ENCODE data around the gene RPRD2. TPM values are rescaled to one million over a fixed set of nuclear protein-coding genes. Genes with fewer than 3 reads are reported as not detected.

RPRD2 gene
- total RNA-seq, 1 donor from 2014 or later, result 23.8 TPM

DNA sequence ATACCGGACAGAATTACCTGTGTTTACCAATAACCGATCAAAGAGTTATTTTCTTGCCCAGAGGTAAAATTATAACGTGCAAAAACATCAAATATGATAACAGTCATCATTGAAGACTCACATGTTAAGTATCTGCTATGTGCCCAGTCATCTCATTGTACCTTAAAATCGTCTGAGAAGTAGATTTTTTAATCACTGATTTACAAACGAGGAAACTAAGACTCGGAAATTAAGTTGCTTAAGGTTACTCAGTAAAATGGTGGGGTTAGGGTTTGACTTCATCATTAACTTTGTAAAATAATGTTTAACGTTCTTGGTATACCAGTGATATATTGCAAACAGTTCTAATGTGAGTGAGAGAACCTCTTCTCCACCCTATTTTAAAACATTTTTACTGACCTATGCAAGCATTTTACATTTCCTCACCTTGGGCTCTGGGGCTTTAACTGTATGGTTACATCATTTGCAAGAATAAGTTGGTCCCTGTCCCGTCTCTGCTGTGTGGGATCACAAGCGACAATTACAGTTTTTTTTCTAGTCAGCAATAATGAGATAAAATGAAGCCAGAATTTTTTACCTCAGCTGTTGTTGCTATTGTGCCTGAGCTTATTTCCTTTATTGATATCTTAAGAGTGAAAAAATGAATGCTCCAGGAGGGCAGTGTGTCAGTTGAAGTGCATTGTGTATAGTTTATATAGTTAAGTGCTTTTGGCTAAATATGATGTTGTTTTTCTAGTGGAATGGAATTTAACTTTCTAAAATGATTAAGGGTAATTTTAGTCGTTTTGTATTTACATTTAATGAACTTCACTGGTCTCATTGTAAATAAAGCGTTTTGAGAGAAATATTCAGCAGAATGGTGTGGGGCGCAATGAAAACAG, 2.7 kb downstream of the RPRD2 start:
- intact Hi-C loops (cut with DNase I), result no loop called here
- Histone ChIP-seq H3K27ac (peak overlapping the region; percentile 96), H3K4me3 (peak overlapping the region; percentile 48 to 61), H3K9me3 (no peaks in the 10 kb centered on the region), H3K27me3 (no peaks in the 10 kb centered on the region), H3K36me3 (no peaks in the 10 kb centered on the region), H3K4me1 (peaks cover 42% of the 10 kb centered on the region)
- no peak for DNase-seq (ENCODE audit: extremely low spot score in 2 of 2)
- TF ChIP-seq POLR2AphosphoS5 (IDR thresholded peaks at IDR 0.05; ENCODE audit: insufficient read depth in 1 of 2, low read depth in 1 of 2) (no peak), POLR2A (IDR thresholded peaks at IDR 0.05) (no peak)
- TF ChIP-seq, protein P1, sequence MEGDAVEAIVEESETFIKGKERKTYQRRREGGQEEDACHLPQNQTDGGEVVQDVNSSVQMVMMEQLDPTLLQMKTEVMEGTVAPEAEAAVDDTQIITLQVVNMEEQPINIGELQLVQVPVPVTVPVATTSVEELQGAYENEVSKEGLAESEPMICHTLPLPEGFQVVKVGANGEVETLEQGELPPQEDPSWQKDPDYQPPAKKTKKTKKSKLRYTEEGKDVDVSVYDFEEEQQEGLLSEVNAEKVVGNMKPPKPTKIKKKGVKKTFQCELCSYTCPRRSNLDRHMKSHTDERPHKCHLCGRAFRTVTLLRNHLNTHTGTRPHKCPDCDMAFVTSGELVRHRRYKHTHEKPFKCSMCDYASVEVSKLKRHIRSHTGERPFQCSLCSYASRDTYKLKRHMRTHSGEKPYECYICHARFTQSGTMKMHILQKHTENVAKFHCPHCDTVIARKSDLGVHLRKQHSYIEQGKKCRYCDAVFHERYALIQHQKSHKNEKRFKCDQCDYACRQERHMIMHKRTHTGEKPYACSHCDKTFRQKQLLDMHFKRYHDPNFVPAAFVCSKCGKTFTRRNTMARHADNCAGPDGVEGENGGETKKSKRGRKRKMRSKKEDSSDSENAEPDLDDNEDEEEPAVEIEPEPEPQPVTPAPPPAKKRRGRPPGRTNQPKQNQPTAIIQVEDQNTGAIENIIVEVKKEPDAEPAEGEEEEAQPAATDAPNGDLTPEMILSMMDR (IDR thresholded peaks at IDR 0.05), result no peak

DNA sequence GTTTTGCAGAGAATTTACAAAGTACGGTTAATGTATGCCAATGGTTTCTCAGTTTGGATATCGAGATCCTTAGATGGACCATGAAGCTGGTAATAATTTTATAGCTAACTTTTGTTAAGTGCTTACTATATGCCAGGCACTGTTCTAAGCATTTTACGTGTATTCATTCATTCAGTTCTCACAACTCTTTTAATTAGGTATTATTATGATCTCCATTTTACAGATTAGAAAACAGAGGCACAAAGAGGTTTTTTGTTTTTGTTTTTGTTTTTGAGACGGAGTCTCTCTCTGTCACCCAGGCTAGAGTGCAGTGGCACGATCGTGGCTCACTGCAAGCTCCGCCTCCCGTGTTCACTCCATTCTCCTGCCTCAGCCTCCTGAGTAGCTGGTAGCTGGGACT, 7.2 kb downstream of the RPRD2 start:
- H3K9me3 ChIP-seq, result no peaks in the 10 kb centered on the region

DNA sequence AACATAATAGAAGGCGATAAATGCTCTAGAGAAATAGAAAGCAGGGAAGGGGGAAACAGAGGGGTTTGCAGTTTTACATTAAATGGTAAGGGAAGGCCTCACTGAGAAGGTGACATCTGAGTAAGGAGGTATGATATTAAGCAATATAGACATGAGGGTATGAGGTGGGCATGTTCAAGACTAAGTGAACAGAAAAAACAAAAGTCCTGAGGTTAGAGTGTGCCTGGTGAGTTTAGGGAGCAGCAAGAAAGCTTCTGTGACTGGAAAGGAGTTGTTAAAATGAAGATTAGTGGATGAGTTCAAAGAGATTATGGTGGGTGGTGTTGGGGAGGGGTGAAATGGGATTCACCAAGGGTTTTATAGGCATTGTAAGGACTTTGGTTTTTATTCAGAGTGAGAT, 8.6 kb downstream of the RPRD2 start:
- H3K27ac ChIP-seq, result no peak overlapping the region
- H3K4me1 ChIP-seq, result peaks cover 50% of the 10 kb centered on the region
- TF ChIP-seq POLR2AphosphoS5 (IDR thresholded peaks at IDR 0.05; ENCODE audit: insufficient read depth in 1 of 2, low read depth in 1 of 2) (no peak), POLR2A (IDR thresholded peaks at IDR 0.05) (no peak)
- TF ChIP-seq, protein P1 (IDR thresholded peaks at IDR 0.05), result no peak
- no peaks in the 10 kb centered on the region for H3K36me3 ChIP-seq
- intact Hi-C loops (cut with DNase I), result no loop called here
- H3K9me3 ChIP-seq, result no peaks in the 10 kb centered on the region
- DNase-seq (ENCODE audit: extremely low spot score in 2 of 2), result no peak
- no peak overlapping the region for H3K4me3 ChIP-seq
- no peaks in the 10 kb centered on the region for H3K27me3 ChIP-seq

More for the DNA sequence above, 7.2 kb downstream of the RPRD2 start:
- Histone ChIP-seq H3K27me3 (no peaks in the 10 kb centered on the region), H3K27ac (no peak overlapping the region), H3K4me1 (peaks cover 62% of the 10 kb centered on the region), H3K36me3 (no peaks in the 10 kb centered on the region), H3K4me3 (no peak overlapping the region)
- TF ChIP-seq POLR2AphosphoS5 (IDR thresholded peaks at IDR 0.05; ENCODE audit: insufficient read depth in 1 of 2, low read depth in 1 of 2), result no peak
- TF ChIP-seq POLR2A (IDR thresholded peaks at IDR 0.05), result no peak
- TF ChIP-seq, protein P1 (IDR thresholded peaks at IDR 0.05), result no peak
- intact Hi-C loops (cut with DNase I), result no loop called here
- no peak for DNase-seq (ENCODE audit: extremely low spot score in 2 of 2)

DNA sequence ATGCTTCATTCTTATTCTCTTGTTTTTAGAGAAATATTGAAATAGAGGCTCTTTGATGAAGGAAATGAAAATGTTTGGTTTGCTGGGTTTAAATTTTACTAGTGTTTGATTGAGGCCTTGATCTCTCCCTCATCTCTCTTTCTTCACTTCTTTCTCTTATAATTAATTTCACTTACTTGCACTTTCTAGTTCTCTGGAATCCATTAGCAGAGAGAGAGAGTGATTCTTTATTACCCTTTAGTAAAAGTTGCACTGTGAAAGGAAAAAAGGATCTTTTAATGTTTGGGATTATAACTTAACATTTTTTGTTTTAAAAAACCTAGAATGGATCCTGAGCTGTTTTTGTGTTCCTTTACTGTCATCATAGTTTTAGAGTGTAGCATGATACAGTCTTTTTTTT, 12.2 kb downstream of the RPRD2 start:
- Histone ChIP-seq H3K9me3 (no peaks in the 10 kb centered on the region), H3K27me3 (no peaks in the 10 kb centered on the region), H3K4me1 (peaks cover 30% of the 10 kb centered on the region), H3K36me3 (no peaks in the 10 kb centered on the region), H3K27ac (no peak overlapping the region), H3K4me3 (no peak overlapping the region)
- intact Hi-C loops (cut with DNase I), result no loop called here
- no peak for DNase-seq (ENCODE audit: extremely low spot score in 2 of 2)
- no peak for TF ChIP-seq POLR2AphosphoS5 (IDR thresholded peaks at IDR 0.05; ENCODE audit: insufficient read depth in 1 of 2, low read depth in 1 of 2)
- no peak for TF ChIP-seq POLR2A (IDR thresholded peaks at IDR 0.05)
- TF ChIP-seq, protein P1 (IDR thresholded peaks at IDR 0.05), result no peak
